Activated T-cell treated with anti-CD3 and anti-CD28 coated beads for 1 hour (primary cell): ENCODE measurements around the gene THSD4.

Experiments used
- DNase-seq: peaks from one replicate; pipeline ENCODE4 v3.0.0-alpha.2; 2020; ENCODE audit warnings: low read depth

THSD4 gene

GRCh38 chr15:71753346-71753745, 638.1 kb downstream of the THSD4 start:
- DNase-seq: no peak

DNA sequence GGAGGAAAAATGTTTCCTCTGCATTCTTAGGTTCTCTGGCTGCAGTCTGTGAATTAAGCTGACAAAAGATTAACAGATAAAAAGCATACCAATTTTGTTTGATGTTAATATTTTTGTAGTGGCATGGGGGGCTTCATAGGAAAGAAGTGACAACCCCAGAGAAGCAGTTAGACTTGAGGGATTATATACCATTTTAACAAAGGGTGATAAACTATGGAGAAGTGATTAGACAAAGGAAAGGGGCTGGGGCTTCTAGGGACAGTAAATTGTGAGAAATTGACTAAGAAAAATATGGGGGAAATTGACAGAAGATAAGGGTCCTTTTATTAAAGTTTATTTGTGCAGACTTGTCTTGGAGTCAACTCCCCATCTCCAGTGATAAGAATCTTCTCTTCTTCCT, 639.4 kb downstream of the THSD4 start:
- no peak for DNase-seq

DNA sequence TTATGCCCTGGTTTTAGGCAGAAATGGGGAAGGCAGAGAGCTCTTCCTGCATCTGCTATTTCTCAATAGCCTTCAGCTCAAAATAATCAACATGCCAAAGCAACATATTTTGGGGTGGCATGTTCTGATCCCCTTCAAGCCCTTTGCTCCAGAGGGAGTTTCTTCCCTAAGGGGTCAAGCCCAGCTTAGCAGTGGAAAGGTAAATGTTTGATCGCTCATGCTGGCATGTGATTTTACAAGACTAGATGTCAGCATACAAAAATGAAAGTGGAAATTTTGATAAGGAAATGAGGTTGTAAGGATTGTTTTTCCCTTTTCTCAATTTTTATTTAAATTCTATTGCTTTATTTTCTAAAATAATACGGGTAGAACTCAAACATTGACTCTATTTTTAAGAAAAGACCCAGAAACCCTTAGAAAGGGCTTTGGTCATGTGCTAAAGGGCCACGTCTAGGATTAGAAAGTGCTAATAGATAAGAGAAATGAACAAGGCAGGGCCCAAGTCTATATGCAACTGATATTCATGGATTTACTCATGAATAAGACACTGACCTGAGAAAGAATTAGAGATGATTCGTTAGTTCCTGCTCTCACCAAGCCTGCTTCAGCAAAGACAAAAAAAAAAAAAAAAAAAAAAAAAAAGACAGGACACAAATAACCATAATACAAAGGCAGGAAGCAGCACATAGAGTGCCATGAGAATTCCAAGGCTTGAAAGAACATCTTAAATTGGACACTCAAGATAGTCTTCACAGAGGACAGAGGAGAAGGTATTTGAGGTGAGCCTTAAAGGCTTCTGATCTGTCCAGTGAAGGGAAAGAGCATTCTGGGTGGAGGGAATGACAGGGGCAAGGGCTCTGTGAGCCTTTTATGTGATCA, 640.1 kb downstream of the THSD4 start:
- no peak for DNase-seq

DNA sequence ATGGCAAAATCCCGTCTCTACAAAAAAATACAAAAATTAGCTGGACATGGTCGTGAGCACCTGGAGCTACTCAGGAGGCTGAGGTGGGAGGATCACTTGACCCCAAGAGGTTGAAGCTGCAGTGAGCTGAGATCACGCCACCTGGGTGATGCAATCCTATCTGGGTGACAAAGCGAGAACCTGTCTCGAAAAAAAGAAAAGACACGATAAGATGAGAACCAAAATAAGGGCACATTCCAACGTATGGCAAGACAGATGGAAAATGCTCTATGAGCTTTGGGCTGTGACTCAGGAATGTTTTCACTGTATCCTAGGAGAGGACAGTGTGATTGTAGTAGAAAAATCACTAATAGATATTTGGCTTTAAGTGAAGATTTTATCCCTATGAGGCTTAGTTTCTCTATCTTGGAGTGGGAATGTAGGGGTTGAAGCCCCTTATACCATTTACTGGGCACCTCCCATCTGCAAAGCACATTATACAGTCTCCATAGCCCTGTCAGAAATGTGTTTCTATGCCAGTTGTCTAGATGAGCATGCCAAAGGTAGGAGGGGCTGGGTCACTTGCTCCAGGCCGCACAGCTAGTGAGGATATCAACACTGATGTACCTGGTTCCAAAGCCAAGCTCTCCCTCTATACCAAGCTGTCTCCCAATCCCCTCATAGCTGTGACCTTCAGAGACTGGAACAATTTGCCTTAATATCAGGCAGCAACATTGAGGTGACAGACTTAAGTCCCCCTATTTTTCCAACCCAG, 641.5 kb downstream of the THSD4 start:
- no peak for DNase-seq

DNA sequence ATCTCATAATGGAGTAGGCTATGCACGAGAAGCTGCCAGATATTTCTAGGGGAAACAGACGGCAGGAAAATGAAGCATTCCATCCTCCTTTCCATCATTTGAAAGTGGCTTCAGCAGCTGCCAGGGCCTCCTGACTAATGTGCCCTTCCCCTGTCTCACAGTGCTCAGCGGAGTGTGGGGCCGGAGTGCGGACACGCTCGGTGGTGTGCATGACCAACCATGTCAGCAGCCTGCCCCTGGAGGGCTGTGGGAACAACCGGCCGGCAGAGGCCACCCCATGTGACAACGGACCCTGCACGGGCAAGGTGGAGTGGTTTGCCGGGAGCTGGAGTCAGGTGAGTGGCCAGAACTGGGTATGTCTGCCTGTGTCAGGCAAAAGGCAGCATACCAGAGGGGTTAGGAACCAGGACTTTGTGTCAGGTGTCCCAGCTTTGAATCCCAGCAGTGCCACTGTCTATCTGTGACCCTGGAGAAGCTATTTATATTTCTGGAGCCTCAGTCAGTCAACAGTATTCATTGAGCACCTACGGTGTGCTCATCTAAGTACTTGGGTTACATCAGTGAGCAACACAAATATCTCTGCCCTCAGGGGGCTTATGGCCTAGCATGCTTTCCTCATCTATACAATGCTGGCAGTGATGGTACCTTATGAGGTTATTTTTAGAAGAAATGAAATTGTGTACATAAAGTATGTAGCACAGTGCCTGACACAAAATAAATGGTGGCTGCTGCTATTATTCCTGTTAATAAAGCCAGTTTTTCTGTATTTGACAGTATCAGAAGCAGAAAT, 642.7 kb downstream of the THSD4 start:
- DNase-seq: no peak

DNA sequence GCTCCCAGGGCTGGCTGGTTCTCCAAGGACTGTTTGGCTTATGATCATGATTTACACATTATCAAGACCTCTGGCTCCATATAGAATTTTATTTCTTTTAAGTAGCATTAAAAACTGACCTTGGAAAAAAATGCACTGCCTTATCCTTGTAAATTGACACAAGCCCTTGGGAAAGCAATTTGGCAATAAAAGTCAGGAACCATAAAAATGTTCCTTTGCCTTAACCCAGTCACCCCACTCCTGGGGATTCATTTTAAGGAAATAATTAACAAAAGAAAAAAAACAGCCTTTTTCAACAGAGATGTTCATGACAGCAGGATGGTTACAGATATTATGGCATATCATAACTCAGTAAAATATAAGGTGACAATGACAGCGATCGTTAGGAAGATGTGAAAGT, 643.4 kb downstream of the THSD4 start:
- no peak for DNase-seq

- DNase-seq: no peak
Measured at GRCh38 chr15:71760852-71761251, 645.6 kb downstream of the THSD4 start.

DNA sequence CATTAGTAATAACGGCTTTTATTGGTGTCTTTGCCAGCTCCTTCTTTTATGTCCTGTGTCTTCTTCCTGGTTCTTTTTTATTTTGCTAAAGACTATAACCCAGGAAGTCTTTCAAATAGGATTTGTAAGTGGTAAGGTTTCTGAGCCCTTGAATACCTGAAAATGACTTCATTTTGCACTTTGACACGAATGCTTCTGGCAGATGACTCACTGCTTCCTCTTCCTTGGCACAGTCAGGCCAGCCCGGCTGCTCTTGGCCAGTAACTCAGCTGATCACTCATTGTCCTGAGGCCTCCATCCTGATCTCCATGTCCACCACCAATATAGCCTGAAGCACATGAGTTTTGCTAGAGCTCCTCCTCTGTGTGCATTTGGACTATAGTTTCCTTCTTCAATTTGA, 646.4 kb downstream of the THSD4 start:
- no peak for DNase-seq

- DNase-seq: no peak
Measured at GRCh38 chr15:71768184-71768583, 652.9 kb downstream of the THSD4 start.

DNA sequence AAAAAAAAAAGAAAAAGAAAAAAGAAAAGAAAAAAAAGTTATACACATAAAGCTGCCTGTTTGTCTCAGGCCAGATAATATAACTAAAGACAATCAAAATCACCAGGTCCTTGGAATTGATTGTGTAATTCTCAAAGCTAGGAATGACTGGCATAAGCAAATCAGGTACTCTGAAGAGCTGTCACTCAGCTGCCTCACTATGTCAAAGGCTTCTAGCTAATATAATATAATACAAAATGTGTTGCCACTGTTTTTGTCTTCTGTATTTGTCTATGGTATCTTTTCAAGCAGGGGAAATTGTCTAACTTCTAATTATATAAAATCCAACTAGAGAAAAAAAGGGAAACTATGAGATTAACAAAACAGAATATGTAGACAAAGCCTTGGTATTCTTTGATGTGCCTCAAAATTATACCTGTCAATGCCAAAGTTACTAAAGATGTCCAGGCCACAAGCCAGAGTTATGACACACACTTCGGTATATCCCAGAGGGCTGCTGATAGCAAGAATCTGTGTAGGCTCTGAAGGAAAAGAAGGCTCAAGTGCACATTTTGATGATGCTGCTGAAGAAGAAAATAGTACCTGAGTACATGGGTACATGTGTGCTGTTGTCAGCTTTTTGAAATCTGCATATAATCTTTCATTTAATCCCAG, 658.1 kb downstream of the THSD4 start:
- no peak for DNase-seq

GRCh38 chr15:71775856-71776255, 660.6 kb downstream of the THSD4 start:
- DNase-seq: no peak

DNA sequence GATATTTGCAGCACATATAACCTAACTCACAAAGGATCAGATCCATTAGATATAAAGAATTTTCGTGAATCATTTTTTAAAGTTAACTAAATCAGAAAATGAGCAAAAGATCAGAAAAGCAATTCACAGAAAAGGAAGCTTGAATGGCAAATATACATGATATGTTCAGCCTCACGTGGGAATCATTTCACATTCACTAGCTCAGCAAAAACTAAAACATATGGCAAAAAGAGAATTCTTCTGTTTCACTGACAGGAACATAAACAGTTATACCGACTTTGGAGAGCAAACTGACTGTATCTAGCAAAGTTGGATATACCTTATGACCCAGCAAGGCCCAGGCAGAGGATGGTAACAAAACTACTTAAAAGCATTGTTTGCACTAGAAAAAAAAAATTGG, 661.0 kb downstream of the THSD4 start:
- no peak for DNase-seq

DNA sequence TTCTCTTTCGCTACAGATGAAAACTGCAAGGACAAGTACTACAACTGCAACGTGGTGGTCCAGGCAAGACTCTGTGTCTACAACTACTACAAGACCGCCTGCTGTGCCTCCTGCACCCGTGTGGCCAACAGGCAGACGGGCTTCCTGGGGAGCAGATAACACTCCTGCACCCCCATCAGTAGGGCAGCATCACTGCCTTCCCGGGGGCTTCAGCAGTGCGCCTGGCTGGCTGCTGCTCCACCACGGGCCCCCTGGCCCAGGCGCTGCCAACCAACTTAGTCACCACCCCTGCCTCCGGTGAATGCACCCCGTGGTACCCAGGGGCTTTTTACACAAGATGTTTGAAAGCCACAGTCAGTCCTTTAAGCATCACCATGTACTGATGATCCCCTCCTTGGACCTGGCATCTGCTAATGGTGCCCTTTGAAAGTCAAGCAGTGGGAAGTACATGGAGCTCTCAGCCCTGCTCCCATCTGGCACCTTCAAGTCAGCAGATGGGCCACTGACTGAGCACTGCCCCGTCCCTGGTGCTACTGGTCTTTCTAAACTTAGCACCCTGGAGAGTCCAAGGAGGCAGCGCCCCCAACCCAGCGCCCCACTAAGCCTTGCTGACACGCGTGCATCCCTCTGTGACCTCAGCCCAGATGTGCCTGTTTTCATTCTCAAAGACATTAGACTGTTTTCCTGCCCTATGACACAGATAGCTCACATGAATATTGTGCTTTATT, 662.1 kb downstream of the THSD4 start:
- no peak for DNase-seq

DNA sequence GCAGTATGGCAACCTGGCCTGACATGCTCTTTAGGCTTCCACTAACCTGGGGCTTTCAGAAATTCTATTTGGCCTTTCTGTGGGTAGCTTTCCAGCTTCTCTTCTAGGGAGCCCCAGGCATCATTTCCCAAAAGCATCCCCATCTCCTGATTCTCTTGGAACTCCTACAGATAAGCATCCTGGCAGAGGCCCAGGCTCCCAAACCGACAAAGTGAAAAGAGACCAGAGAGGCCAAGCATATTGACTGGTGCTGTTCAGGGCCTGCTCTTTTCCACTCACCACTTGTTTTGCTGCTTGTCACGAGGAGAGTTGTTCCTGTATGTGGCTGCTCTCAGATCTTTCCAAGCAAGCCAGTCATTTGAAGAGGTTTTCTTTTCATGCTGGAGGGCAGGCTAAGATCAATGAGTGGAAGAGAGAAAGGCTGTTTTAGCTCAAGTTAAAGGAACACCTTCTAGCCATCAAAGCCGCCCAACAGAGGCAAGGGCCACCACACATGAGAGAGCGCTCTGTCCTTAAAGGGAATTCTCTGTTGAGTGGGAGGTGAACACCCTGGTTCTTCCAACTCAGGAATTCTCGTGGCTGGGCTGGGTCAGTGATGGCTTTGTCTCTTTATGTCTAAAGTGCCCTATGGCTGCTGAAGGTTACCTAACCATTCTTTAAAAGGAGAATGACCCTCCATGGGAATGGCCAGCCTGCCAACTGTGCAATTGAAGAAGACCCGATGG, 664.0 kb downstream of the THSD4 start:
- DNase-seq: no peak

GRCh38 chr15:71780115-71780976, 665.1 kb downstream of the THSD4 start:
- peak; percentile 8 for DNase-seq

- DNase-seq: no peak
Measured at GRCh38 chr15:71781179-71781964, 666.1 kb downstream of the THSD4 start.

DNA sequence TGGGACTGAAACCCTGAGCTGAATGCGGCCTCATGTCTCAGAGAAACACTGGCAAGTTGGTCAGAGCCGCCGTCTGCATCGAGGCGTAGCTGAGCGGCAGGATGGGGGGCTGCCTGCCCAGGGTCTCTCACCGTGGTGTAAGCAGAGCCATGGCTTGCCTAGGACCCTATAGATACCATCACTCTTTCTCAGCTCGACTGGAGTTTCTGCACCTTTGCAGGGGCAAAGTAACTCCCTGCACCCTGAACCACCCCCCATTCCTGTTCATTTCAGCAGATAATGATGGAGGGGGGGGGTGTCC, 666.6 kb downstream of the THSD4 start:
- DNase-seq: no peak

- DNase-seq: no peak
Measured at GRCh38 chr15:71782422-71783165, 667.3 kb downstream of the THSD4 start.
